Psoas muscle (tissue), 8 donors: Measurements from ENCODE around the gene MNAT1. TPM values are rescaled to one million over a fixed set of nuclear protein-coding genes. Genes with fewer than 3 reads are reported as not detected.
A peak's percentile ranks its signal among the peaks of the same experiment; 100 is the strongest.

Source experiments
- ATAC-seq, 4 donors: fragments of 200-7000 bp; cut with Tn5 transposase; one replicate each; pipeline ENCODE4 v1.9.1; 2020; ENCODE audit warnings: moderate library complexity in 3 of 4, mild to moderate bottlenecking in 2 of 4
- DNase-seq, 2 donors: peaks; one replicate each; pipeline ENCODE4 v3.0.0-alpha.2; 2020
- H3K27ac ChIP-seq: fragments of 200-600 bp; one replicate; pipeline ENCODE4 v1.8.0; 2022
- H3K27me3 ChIP-seq, 3 donors: fragments of 200-600 bp in 1 of 3; one replicate each; pipeline versions ENCODE4 v1.6.1 to v1.8.0; 2013 to 2022; ENCODE audit warnings: low read length in 2 of 3, mild to moderate bottlenecking in 2 of 3, moderate library complexity in 1 of 3; ENCODE audit not compliant: insufficient read depth in 3 of 3
- H3K36me3 ChIP-seq, 2 donors: fragments of 200-600 bp in 1 of 2; one replicate each; pipeline versions ENCODE4 v1.6.1 to v1.8.0; 2013 to 2022; ENCODE audit warnings: low read depth in 1 of 2, mild to moderate bottlenecking in 1 of 2, moderate library complexity in 1 of 2; ENCODE audit not compliant: insufficient read depth in 1 of 2
- H3K4me1 ChIP-seq: fragments of 200-600 bp; one replicate; pipeline ENCODE4 v1.8.0; 2022
- H3K4me3 ChIP-seq: fragments of 200-600 bp; one replicate; pipeline ENCODE4 v1.8.0; 2022; ENCODE audit warnings: mild to moderate bottlenecking
- H3K9me3 ChIP-seq: fragments of 200-600 bp; one replicate; pipeline ENCODE4 v1.8.0; 2022
- WGBS, 3 donors: extraction: QIAGEN DNeasy Blood & Tissue Kit; methylation state at CpG; one replicate each; pipeline versions ENCODE4 v1.1.6 to v1.1.7; 2013; 5-methylcytosine and 5-hydroxymethylcytosine counted together
- intact Hi-C, 2 donors: fragments of 100-400 bp; cut with DNase I; formaldehyde crosslinking; loops; one replicate each; pipeline versions ENCODE4 v1.11.0 to v1.14.2; 2022
- polyA plus RNA-seq, 3 donors: library from polyadenylated mRNA; stranded (reverse); fragments of 200-250 nt; gene quantifications; one replicate each; pipeline ENCODE4 v1.2.3, GENCODE V29; 2013
- total RNA-seq, 4 donors: library from RNA; stranded (reverse); fragmentation: NEBNext Ultra II Directional in 2 of 4; extraction: Animal tissue kit (Norgen Biotek cat#: 25700) in 2 of 4; gene quantifications; one replicate each; pipeline versions ENCODE4 v1.2.1 to v1.2.4, GENCODE V29; 2021 to 2023
- TF ChIP-seq, protein P1 (sequence below): fragments of 200-600 bp; IDR thresholded peaks from one replicate; pipeline ENCODE4 v1.8.0; 2022; ENCODE audit warnings: antibody characterized with exemption
- donor health status: healthy with polysubstance abuse.
- donor health status: DM: no; HTN: no; CAD: no; lungs with moderate emphysema.
- donor health status: Bipolar disorder and iron deficiency.
- donor health status: healthy.
- donor health status: DM: yes; HTN: yes; CAD: no.
- donor health status: DM: no; HTN: no; CAD: no.
- donor health status: DM: no; HTN: no; CAD: no.
- donor health status: DM: yes; HTN: yes; CAD: no.

Gene MNAT1
- total and polyA plus RNA-seq, 7 donors, result 24.0 to 74.3 (median 59.3) TPM

DNA sequence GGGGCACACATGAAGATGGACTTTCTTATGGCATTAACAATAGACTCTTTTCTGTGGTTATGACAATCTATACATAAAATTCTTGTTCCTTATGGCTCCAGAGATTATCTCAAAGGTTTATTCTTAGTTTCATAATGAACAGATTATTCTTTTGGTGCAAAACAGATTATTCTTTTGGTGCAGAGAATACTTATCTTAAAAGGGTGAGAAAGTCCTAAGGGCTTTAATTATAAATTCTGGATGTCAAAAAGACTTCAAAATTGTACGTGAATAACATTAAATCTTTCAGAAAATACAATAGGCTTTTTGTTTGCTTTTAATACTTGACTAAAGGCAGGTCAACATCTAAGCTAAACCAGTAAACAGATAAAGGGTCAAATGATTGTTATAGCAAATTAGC is 69.3 kb downstream of the MNAT1 start:
- 75 to 79% (median 79%) methylated on average over 1 of the region's 1 CpG for WGBS, 3 donors

DNA sequence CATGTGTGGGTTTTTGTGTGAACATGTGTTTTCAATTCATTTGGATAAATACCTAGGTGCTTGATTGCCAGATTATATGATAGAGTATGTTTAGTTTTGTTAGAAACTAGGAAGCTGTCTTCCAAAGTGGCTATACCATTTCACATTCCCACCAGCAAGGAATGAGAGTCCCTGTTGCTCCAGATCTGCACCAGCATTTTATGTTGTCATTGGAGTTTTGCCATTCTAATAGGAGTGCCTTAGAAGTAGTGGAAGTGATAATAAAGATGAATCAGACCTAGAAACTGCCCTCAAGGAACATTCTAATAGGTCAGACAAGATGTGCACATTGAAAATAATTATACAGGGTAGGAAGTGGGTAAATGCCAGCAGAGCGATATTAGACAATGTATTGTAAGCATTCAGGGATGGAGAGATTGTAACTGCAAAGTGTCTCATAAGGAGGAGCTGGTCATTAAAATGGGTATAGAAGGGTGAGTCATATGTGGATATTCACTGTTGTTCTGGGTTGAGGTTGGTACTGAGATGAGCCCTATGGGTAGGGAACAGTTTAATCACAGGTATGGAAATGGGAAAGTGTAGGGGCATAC is 71.4 kb downstream of the MNAT1 start:
- 97 to 100% (median 100%) methylated on average over 1 of the region's 1 CpG for WGBS, 3 donors
- peak overlapping the region; percentile 88 for H3K27ac ChIP-seq
- ATAC-seq (peak in 1 of 4 donors; percentile 17), DNase-seq (no peak)
- H3K4me1 ChIP-seq, result peaks cover 26% of the 10 kb centered on the region
- no peak overlapping the region for H3K4me3 ChIP-seq
- TF ChIP-seq, protein P1, sequence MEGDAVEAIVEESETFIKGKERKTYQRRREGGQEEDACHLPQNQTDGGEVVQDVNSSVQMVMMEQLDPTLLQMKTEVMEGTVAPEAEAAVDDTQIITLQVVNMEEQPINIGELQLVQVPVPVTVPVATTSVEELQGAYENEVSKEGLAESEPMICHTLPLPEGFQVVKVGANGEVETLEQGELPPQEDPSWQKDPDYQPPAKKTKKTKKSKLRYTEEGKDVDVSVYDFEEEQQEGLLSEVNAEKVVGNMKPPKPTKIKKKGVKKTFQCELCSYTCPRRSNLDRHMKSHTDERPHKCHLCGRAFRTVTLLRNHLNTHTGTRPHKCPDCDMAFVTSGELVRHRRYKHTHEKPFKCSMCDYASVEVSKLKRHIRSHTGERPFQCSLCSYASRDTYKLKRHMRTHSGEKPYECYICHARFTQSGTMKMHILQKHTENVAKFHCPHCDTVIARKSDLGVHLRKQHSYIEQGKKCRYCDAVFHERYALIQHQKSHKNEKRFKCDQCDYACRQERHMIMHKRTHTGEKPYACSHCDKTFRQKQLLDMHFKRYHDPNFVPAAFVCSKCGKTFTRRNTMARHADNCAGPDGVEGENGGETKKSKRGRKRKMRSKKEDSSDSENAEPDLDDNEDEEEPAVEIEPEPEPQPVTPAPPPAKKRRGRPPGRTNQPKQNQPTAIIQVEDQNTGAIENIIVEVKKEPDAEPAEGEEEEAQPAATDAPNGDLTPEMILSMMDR, result no peak
- intact Hi-C loops, result loop anchor here in 1 of 2 donors (5.0 kb wide), 3 partner anchors 44 to 154 kb away; no protein-coding TSS in a partner anchor
- no peaks in the 10 kb centered on the region for H3K9me3 ChIP-seq
- no peaks in the 10 kb centered on the region for H3K36me3 ChIP-seq
- no peaks in the 10 kb centered on the region for H3K27me3 ChIP-seq

More for the DNA sequence above, 69.3 kb downstream of the MNAT1 start:
- H3K4me1 ChIP-seq, result peaks cover 11% of the 10 kb centered on the region
- H3K36me3 ChIP-seq, result peaks cover 0 to 12% of the 10 kb centered on the region in 2 donors
- DNase-seq (no peak), ATAC-seq (no peak)
- H3K9me3 ChIP-seq, result no peaks in the 10 kb centered on the region
- H3K27me3 ChIP-seq, result no peaks in the 10 kb centered on the region
- H3K4me3 ChIP-seq, result no peak overlapping the region
- TF ChIP-seq, protein P1, result no peak
- intact Hi-C loops, result no loop called here
- H3K27ac ChIP-seq, result no peak overlapping the region

DNA sequence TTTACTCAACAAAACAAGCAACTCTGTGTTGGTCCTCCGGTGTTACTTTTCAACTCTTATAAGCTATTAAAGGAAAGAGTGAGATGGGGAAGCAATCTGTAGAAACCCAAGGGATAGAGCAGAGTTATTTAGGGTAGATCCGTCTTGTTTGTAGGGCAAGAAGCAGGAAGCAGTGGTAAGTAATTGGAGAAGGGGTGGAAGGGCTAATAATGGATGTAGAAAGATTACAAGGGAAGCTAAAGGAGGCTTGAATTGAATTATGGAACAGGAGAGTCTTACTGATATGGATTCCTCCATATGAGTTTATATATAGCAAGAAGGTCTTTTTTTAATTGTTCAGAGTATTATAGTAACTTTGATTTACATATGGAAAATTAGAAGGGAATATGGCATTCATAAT is 72.7 kb downstream of the MNAT1 start:
- TF ChIP-seq, protein P1, result no peak
- peak overlapping the region; percentile 40 for H3K4me3 ChIP-seq
- ATAC-seq, result peak; percentile 46 to 71 (median 64)
- intact Hi-C loops, result loop anchor here in 1 of 2 donors (5.0 kb wide), 3 partner anchors 45 to 155 kb away; no protein-coding TSS in a partner anchor
- no peaks in the 10 kb centered on the region for H3K9me3 ChIP-seq
- no peaks in the 10 kb centered on the region for H3K27me3 ChIP-seq
- no peak for DNase-seq
- peaks cover 26% of the 10 kb centered on the region for H3K4me1 ChIP-seq
- WGBS, 3 donors, result 26 to 44% (median 28%) methylated on average over 2 of the region's 2 CpGs
- peaks cover 0 to 11% of the 10 kb centered on the region in 2 donors for H3K36me3 ChIP-seq
- H3K27ac ChIP-seq, result peak overlapping the region; percentile 88

DNA sequence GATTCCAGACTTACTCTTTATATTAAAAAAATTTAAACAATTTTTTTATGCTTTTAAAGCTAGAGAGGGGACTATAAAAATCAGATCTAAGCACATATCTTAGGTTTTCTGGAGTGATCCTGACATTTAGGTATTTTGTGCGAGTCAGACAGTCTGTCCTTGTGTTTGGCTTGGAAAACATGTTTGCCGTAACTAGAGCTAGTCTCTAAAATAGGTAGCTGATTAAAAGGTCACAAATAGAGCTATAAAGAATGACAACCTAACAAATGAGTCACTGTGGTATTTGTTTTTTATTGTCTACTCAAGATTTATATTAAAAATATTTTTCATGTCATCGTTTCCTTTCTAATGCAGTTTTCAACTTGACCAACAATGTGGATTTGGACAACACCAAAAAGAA is 73.4 kb downstream of the MNAT1 start:
- DNase-seq, result no peak
- ATAC-seq, result peak; percentile 77 to 93 (median 86)
- WGBS, 3 donors, result 32 to 59% (median 32%) methylated on average over 3 of the region's 3 CpGs
- intact Hi-C loops, result loop anchor here in 1 of 2 donors (5.0 kb wide), 3 partner anchors 46 to 156 kb away; no protein-coding TSS in a partner anchor
- TF ChIP-seq, protein P1, result no peak
- H3K4me1 ChIP-seq, result peaks cover 26% of the 10 kb centered on the region
- H3K9me3 ChIP-seq, result no peaks in the 10 kb centered on the region
- peak overlapping the region; percentile 88 for H3K27ac ChIP-seq
- H3K36me3 ChIP-seq, result peaks cover 0 to 18% of the 10 kb centered on the region in 2 donors
- peak overlapping the region; percentile 40 for H3K4me3 ChIP-seq
- no peaks in the 10 kb centered on the region for H3K27me3 ChIP-seq
